ENCODE results near the gene CMC2.
A peak's percentile ranks its signal among the peaks of the same experiment; 100 is the strongest.

Gene CMC2

GRCh38 chr16:81005610-81006161 is 999 bp downstream of the CMC2 start:
- Histone ChIP-seq H3K4me3 (peak overlapping the region; percentile 79 to 99 (median 90)), H4K20me1 (peaks cover 0 to 88% (median 38%) of the 10 kb centered on the region in 11 experiments; a peak in 18 of 22 replicates), H3K9ac (peak overlapping the region; percentile 94 to 99 (median 97)), H3K4me2 (peak overlapping the region; percentile 85 to 98 (median 97)), H3K4me1 (peaks cover 34 to 42% (median 38%) of the 10 kb centered on the region in 10 experiments), H3K27me3 (no peaks in the 10 kb centered on the region), H3K36me3 (peaks cover 5 to 37% (median 18%) of the 10 kb centered on the region in 11 experiments; a peak in 21 of 22 replicates), H3K9me3 (replicated peaks in 1 of 11) (peaks cover 0 to 6% (median 4%) of the 10 kb centered on the region in 11 experiments; a peak in 7 of 22 replicates), H3K27ac (peak overlapping the region in 10 of 11 experiments; percentile 96 to 99 (median 98); a peak in 19 of 22 replicates)
- no peak for TF ChIP-seq Cebpa-rat (IDR thresholded peaks at IDR 0.05)

- Histone ChIP-seq H3K36me3 (peaks cover 6 to 30% (median 13%) of the 10 kb centered on the region in 11 experiments; a peak in 17 of 22 replicates), H3K4me1 (peaks cover 34 to 42% (median 38%) of the 10 kb centered on the region in 10 experiments), H3K4me2 (peak overlapping the region; percentile 85 to 98 (median 97)), H4K20me1 (peaks cover 0 to 88% (median 29%) of the 10 kb centered on the region in 11 experiments; a peak in 18 of 22 replicates), H3K27ac (peak overlapping the region in 10 of 11 experiments; percentile 2 to 99 (median 68); a peak in 20 of 22 replicates), H3K4me3 (peak overlapping the region; percentile 79 to 99 (median 90); a peak in 18 of 20 replicates), H3K27me3 (no peaks in the 10 kb centered on the region), H3K9ac (peak overlapping the region; percentile 72 to 99 (median 96); a peak in 21 of 22 replicates), H3K9me3 (replicated peaks in 1 of 11) (peaks cover 0 to 7% (median 6%) of the 10 kb centered on the region in 11 experiments; a peak in 7 of 22 replicates)
- no peak for TF ChIP-seq Cebpa-rat (IDR thresholded peaks at IDR 0.05)
These were observed 1.9 kb downstream of the CMC2 start for GRCh38 chr16:81004646-81005353.

GRCh38 chr16:81003610-81004460 is 2.9 kb downstream of the CMC2 start:
- H3K27me3 ChIP-seq = no peaks in the 10 kb centered on the region
- peaks cover 6 to 21% (median 10%) of the 10 kb centered on the region in 11 experiments; a peak in 14 of 22 replicates for H3K36me3 ChIP-seq
- peaks cover 0 to 7% (median 6%) of the 10 kb centered on the region in 11 experiments; a peak in 7 of 22 replicates for H3K9me3 ChIP-seq (replicated peaks in 1 of 11)
- H3K4me1 ChIP-seq = peaks cover 33 to 41% (median 35%) of the 10 kb centered on the region in 10 experiments
- H3K27ac ChIP-seq = peak overlapping the region in 10 of 11 experiments; percentile 2 to 99 (median 68); a peak in 20 of 22 replicates
- H4K20me1 ChIP-seq = peaks cover 0 to 88% (median 20%) of the 10 kb centered on the region in 11 experiments; a peak in 17 of 22 replicates
- H3K4me3 ChIP-seq = peak overlapping the region; percentile 37 to 99 (median 82); a peak in 17 of 20 replicates
- H3K9ac ChIP-seq = peak overlapping the region; percentile 39 to 99 (median 95); a peak in 20 of 22 replicates
- peak overlapping the region; percentile 85 to 98 (median 97) for H3K4me2 ChIP-seq
- no peak for TF ChIP-seq Cebpa-rat (IDR thresholded peaks at IDR 0.05)

DNA sequence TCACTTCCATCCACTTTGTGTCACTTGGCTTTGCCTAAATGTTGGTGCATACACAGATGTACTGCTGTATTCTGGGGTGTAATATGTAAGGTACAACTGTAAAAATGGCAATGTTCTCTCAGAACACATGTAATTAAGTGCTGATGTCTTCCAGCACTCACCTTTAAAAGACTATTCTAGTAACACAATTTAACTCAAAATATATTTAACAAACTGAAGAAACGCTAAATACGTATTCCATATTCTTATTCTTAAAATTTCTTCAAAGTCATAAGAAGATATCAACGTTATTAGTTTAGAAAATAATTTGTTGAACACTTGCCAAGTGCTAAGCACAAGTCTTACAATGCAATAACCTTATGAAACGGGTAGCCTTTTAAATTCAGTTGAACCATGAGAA is 3.6 kb downstream of the CMC2 start:
- peaks cover 0 to 85% (median 18%) of the 10 kb centered on the region in 11 experiments; a peak in 16 of 22 replicates for H4K20me1 ChIP-seq
- peak overlapping the region in 4 of 11 experiments; percentile 91 to 98 (median 96); a peak in 4 of 22 replicates for H3K4me2 ChIP-seq
- no peaks in the 10 kb centered on the region for H3K27me3 ChIP-seq
- peaks cover 0 to 7% (median 6%) of the 10 kb centered on the region in 11 experiments; a peak in 7 of 22 replicates for H3K9me3 ChIP-seq (replicated peaks in 1 of 11)
- H3K4me3 ChIP-seq = no peak overlapping the region
- peaks cover 25 to 39% (median 29%) of the 10 kb centered on the region in 10 experiments for H3K4me1 ChIP-seq
- H3K36me3 ChIP-seq = peaks cover 6 to 18% (median 10%) of the 10 kb centered on the region in 11 experiments; a peak in 13 of 22 replicates
- H3K9ac ChIP-seq = no peak overlapping the region
- no peak for TF ChIP-seq Cebpa-rat (IDR thresholded peaks at IDR 0.05)
- H3K27ac ChIP-seq = no peak overlapping the region

DNA sequence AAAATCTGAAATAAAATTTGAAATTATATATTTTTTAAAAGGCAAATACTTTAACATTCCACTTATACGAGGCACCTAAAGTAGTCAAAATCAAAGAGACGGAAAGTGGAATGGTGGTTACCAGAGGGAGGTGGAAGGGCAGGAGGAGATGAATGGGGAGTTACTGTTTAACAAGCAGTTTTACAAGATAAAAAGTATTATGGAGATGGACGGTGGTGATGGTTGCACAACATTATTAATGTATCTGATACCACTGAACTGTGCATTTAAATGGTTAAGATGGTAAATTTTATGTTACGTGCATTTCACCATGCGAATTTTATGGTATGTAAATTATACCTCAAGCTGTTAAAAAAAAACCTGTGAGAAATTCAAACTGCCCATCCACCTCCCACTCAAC is 5.4 kb downstream of the CMC2 start:
- Histone ChIP-seq H3K27ac (no peak overlapping the region), H3K27me3 (no peaks in the 10 kb centered on the region), H3K4me2 (no peak overlapping the region), H3K4me3 (no peak overlapping the region), H3K36me3 (peaks cover 6 to 18% (median 10%) of the 10 kb centered on the region in 11 experiments; a peak in 13 of 22 replicates), H3K4me1 (peaks cover 34 to 52% (median 37%) of the 10 kb centered on the region in 10 experiments), H3K9ac (no peak overlapping the region), H3K9me3 (replicated peaks in 1 of 11) (peaks cover 0 to 7% (median 6%) of the 10 kb centered on the region in 11 experiments; a peak in 7 of 22 replicates), H4K20me1 (peaks cover 0 to 92% (median 16%) of the 10 kb centered on the region in 11 experiments; a peak in 16 of 22 replicates)
- TF ChIP-seq Cebpa-rat (IDR thresholded peaks at IDR 0.05) = no peak

DNA sequence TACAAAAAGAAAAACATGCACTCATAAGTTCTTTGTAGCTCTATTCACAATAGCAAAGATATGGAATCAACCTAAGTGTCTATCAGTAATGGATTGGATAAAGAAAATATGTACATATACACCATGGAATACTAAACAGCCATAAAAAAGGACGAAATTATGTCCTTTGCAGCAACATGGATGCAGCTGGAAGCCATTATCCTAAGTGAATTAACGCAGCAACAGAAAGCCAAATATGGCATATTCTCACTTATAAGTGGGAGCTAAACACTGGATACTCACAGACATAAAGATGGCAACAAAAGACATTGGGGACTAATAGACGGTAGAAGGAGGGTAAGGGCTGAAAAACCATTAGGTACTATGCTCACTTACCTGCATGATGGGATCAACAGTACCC is 5.8 kb downstream of the CMC2 start:
- no peak overlapping the region for H3K4me2 ChIP-seq
- H3K4me3 ChIP-seq = no peak overlapping the region
- H3K9ac ChIP-seq = no peak overlapping the region
- no peaks in the 10 kb centered on the region for H3K27me3 ChIP-seq
- H4K20me1 ChIP-seq = peaks cover 0 to 88% (median 15%) of the 10 kb centered on the region in 11 experiments; a peak in 16 of 22 replicates
- no peak for TF ChIP-seq Cebpa-rat (IDR thresholded peaks at IDR 0.05)
- peaks cover 0 to 7% (median 6%) of the 10 kb centered on the region in 11 experiments; a peak in 7 of 22 replicates for H3K9me3 ChIP-seq (replicated peaks in 1 of 11)
- H3K36me3 ChIP-seq = peaks cover 6 to 23% (median 10%) of the 10 kb centered on the region in 11 experiments; a peak in 13 of 22 replicates
- peaks cover 34 to 52% (median 37%) of the 10 kb centered on the region in 10 experiments for H3K4me1 ChIP-seq
- no peak overlapping the region for H3K27ac ChIP-seq

DNA sequence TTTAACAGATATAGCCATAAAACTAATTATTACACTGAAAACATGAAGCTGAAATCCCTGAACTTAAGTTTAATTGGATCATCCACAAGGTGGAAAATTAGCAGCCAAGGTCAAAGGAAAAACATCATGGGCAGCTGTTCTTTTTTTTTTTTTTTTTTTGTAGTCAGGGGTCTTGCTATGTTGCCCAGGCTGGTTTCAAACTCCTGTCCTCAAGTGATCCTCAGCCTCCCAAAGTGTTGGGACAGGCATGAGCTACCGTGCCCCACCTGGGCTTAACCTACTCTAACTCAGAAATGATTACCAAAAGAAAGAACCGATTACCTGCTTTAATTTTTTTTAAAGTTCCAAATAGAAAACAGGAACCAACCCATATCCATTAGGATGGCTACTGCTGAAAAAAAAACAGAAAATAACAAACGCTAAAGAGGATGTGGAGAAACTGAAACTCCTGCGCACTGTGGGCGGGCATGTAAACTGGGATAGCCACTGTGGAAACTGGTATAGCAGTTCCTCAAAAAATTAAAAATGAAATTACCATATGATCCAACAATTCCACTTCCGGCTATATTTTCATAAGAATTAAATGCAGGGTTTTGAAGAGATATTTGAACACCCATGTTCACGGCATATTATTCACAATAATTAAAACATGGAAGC is 8.6 kb downstream of the CMC2 start:
- peaks cover 7 to 42% (median 27%) of the 10 kb centered on the region in 11 experiments; a peak in 17 of 22 replicates for H3K36me3 ChIP-seq
- H3K27me3 ChIP-seq = no peaks in the 10 kb centered on the region
- peak overlapping the region in 6 of 11 experiments; percentile 7 to 54 (median 40); a peak in 8 of 22 replicates for H3K27ac ChIP-seq
- 0 out of 20 replicates have a peak overlapping the region, but pooled peaks of 1 of the 10 experiments have one; percentile 35 for H3K4me3 ChIP-seq
- H4K20me1 ChIP-seq = peaks cover 0 to 70% (median 15%) of the 10 kb centered on the region in 11 experiments; a peak in 7 of 22 replicates
- H3K4me2 ChIP-seq = peak overlapping the region in 10 of 11 experiments; percentile 6 to 87 (median 53); a peak in 17 of 22 replicates
- peak overlapping the region in 3 of 11 experiments; percentile 4 to 41 (median 24); a peak in 3 of 22 replicates for H3K9ac ChIP-seq
- peaks cover 0 to 7% (median 6%) of the 10 kb centered on the region in 11 experiments; a peak in 7 of 22 replicates for H3K9me3 ChIP-seq (replicated peaks in 1 of 11)
- H3K4me1 ChIP-seq = peaks cover 9 to 25% (median 14%) of the 10 kb centered on the region in 10 experiments; a peak in 19 of 20 replicates
- TF ChIP-seq Cebpa-rat (IDR thresholded peaks at IDR 0.05) = no peak

Measured in BLaER1 treated with 17β-estradiol and CSF1 and Interleukin-3, amounts not matched to agents 10 nM and 100 nM (cell line).